Prostate gland (tissue), 2 donors: ENCODE data around the gene DHRS12.

Experiments used
- POLR2A ChIP-seq: fragments of 450-650 bp; IDR thresholded peaks from one replicate; pipeline ENCODE4 v1.6.1; 2016; ENCODE audit warnings: antibody characterized with exemption, mild to moderate bottlenecking
- POLR2AphosphoS5 ChIP-seq: sonication (generic); formaldehyde crosslinking; IDR thresholded peaks from one replicate; pipeline ENCODE4 v1.6.1; 2017; ENCODE audit warnings: antibody characterized with exemption
- TF ChIP-seq, protein P1 (sequence below), 4 experiments: fragments of 200-600 bp in 2 of 4; fragments of 450-650 bp in 2 of 4; sonication (generic) in 2 of 4; IDR thresholded peaks; 1 replicate in 3 of 4; 2 replicates in 1 of 4; pipeline ENCODE4 v1.5.1; 2016 to 2019; ENCODE audit warnings: antibody characterized with exemption in 4 of 4, mild to moderate bottlenecking in 2 of 4, moderate library complexity in 2 of 4

DNA sequence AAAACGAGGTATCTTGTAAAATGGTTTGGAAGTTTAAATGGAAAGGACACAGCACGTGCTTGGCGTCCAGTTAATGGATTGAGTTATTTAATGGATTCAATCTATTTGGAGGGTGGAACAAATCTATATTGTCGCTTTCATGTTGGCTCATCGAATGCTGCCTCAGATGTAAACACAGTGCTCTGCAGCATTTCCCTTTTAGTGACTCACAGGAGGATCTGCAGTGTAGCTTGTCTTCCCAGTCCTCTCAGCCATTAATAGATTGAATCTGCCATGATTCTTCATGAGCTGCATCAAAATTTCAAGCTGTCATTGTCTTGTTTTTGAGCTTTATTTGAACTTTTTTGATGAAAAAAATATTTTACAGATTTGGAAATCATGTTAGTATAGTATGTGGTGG lies 44.7 kb downstream of the DHRS12 start:
- TF ChIP-seq, protein P1, sequence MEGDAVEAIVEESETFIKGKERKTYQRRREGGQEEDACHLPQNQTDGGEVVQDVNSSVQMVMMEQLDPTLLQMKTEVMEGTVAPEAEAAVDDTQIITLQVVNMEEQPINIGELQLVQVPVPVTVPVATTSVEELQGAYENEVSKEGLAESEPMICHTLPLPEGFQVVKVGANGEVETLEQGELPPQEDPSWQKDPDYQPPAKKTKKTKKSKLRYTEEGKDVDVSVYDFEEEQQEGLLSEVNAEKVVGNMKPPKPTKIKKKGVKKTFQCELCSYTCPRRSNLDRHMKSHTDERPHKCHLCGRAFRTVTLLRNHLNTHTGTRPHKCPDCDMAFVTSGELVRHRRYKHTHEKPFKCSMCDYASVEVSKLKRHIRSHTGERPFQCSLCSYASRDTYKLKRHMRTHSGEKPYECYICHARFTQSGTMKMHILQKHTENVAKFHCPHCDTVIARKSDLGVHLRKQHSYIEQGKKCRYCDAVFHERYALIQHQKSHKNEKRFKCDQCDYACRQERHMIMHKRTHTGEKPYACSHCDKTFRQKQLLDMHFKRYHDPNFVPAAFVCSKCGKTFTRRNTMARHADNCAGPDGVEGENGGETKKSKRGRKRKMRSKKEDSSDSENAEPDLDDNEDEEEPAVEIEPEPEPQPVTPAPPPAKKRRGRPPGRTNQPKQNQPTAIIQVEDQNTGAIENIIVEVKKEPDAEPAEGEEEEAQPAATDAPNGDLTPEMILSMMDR (IDR thresholded peaks at IDR 0.05): no peak
- no peak for TF ChIP-seq POLR2A
- TF ChIP-seq POLR2AphosphoS5: no peak
